ENCODE results near the gene YWHAB. TPM values are rescaled to one million over a fixed set of nuclear protein-coding genes. Genes with fewer than 3 reads are reported as not detected.

The YWHAB gene
- total and polyA plus RNA-seq, 10 donors, result 85.8 to 237 (median 174) TPM

- Histone ChIP-seq H3K27ac (no peak overlapping the region), H3K9me3 (peaks cover 0 to 5% (median 0%) of the 10 kb centered on the region in 8 donors), H3K36me3 (no peaks in the 10 kb centered on the region), H3K4me3 (no peak overlapping the region), H3K27me3 (replicated peaks in 1 of 7) (peaks cover 0 to 35% (median 0%) of the 10 kb centered on the region in 7 donors), H3K4me1 (no peaks in the 10 kb centered on the region)
- intact Hi-C loops (cut with DNase I; ENCODE audit: low total_unique reads), result no loop called here
- DNase-seq, result no peak
- TF ChIP-seq POLR2AphosphoS5 (IDR thresholded peaks at IDR 0.05) (no peak), POLR2A (IDR thresholded peaks at IDR 0.05) (no peak), CTCF (IDR thresholded peaks at IDR 0.05 in 8 of 11, conservative IDR thresholded peaks at IDR 0.05 in 3 of 11) (no peak)
- WGBS, 5 donors, result 68 to 88% (median 85%) methylated on average over 1 of the region's 1 CpG
These were observed 47.0 kb upstream of the YWHAB start for GRCh38 chr20:44838521-44838920.

- TF ChIP-seq CTCF (IDR thresholded peaks at IDR 0.05 in 8 of 11, conservative IDR thresholded peaks at IDR 0.05 in 3 of 11) (no peak), POLR2AphosphoS5 (IDR thresholded peaks at IDR 0.05) (no peak), POLR2A (IDR thresholded peaks at IDR 0.05) (no peak)
- H3K27me3 ChIP-seq (replicated peaks in 1 of 7), result peaks cover 0 to 44% (median 3%) of the 10 kb centered on the region in 7 donors
- H3K4me1 ChIP-seq, result no peaks in the 10 kb centered on the region
- H3K27ac ChIP-seq, result no peak overlapping the region
- intact Hi-C loops (cut with DNase I; ENCODE audit: low total_unique reads), result no loop called here
- no peak for DNase-seq
- WGBS, 5 donors, result 80 to 90% (median 82%) methylated on average over 5 of the region's 5 CpGs
- H3K36me3 ChIP-seq, result no peaks in the 10 kb centered on the region
- peaks cover 0 to 5% (median 0%) of the 10 kb centered on the region in 8 donors for H3K9me3 ChIP-seq
- no peak overlapping the region for H3K4me3 ChIP-seq
These were observed 46.0 kb upstream of the YWHAB start for GRCh38 chr20:44839481-44839880.

GRCh38 chr20:44840826-44841225, 44.7 kb upstream of the YWHAB start:
- no peak for DNase-seq
- intact Hi-C loops (cut with DNase I; ENCODE audit: low total_unique reads), result no loop called here
- H3K4me1 ChIP-seq, result no peaks in the 10 kb centered on the region
- no peaks in the 10 kb centered on the region for H3K36me3 ChIP-seq
- H3K27me3 ChIP-seq (replicated peaks in 1 of 7), result peaks cover 0 to 56% (median 3%) of the 10 kb centered on the region in 7 donors
- peaks cover 0 to 5% (median 0%) of the 10 kb centered on the region in 8 donors for H3K9me3 ChIP-seq
- no peak for TF ChIP-seq POLR2A (IDR thresholded peaks at IDR 0.05)
- TF ChIP-seq POLR2AphosphoS5 (IDR thresholded peaks at IDR 0.05), result no peak
- no peak for TF ChIP-seq CTCF (IDR thresholded peaks at IDR 0.05 in 8 of 11, conservative IDR thresholded peaks at IDR 0.05 in 3 of 11)
- 75 to 90% (median 81%) methylated on average over 5 of the region's 5 CpGs for WGBS, 5 donors
- no peak overlapping the region for H3K4me3 ChIP-seq
- H3K27ac ChIP-seq, result no peak overlapping the region

DNA sequence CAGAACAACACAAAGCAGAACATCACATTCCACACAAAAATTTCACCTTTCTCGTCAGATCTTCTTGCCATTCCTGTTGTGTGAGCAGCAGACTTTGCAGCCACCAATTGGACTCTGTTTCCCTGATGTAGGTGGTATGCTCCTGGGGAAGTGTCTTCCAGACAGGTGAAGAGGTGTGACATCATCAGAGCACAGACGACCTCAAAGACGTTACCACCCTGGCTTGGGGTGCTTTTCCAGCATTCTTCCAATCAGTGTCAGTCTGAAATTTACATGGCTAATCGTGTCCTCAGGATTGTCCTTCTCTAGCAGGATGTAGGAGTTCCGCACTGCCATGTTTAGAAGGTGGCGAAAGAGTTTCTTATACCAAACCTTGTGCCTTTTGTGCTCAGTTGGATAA, 43.5 kb upstream of the YWHAB start:
- 63 to 84% (median 81%) methylated on average over 6 of the region's 6 CpGs for WGBS, 5 donors
- no peak for DNase-seq
- Histone ChIP-seq H3K9me3 (peaks cover 0 to 5% (median 0%) of the 10 kb centered on the region in 8 donors), H3K4me3 (no peak overlapping the region), H3K27me3 (replicated peaks in 1 of 7) (peaks cover 0 to 57% (median 3%) of the 10 kb centered on the region in 7 donors), H3K27ac (no peak overlapping the region), H3K36me3 (no peaks in the 10 kb centered on the region), H3K4me1 (no peaks in the 10 kb centered on the region)
- TF ChIP-seq POLR2A (IDR thresholded peaks at IDR 0.05) (no peak), POLR2AphosphoS5 (IDR thresholded peaks at IDR 0.05) (no peak), CTCF (IDR thresholded peaks at IDR 0.05 in 8 of 11, conservative IDR thresholded peaks at IDR 0.05 in 3 of 11) (no peak)
- intact Hi-C loops (cut with DNase I; ENCODE audit: low total_unique reads), result no loop called here

All from spleen (tissue), 11 donors.